Pons (tissue), 1 donor: ENCODE data around the gene RPL31.
A peak's percentile ranks its signal among the peaks of the same experiment; 100 is the strongest.
"Not testable (repeated sequence)": the region's sequence is repeated elsewhere in the genome, so short reads cannot be mapped to it uniquely, and the experiment has no call there.

Experiments used
- DNase-seq: peaks from one replicate; pipeline ENCODE4 v3.0.0-alpha.2; 2016; ENCODE audit warnings: low spot score

RPL31 gene

DNA sequence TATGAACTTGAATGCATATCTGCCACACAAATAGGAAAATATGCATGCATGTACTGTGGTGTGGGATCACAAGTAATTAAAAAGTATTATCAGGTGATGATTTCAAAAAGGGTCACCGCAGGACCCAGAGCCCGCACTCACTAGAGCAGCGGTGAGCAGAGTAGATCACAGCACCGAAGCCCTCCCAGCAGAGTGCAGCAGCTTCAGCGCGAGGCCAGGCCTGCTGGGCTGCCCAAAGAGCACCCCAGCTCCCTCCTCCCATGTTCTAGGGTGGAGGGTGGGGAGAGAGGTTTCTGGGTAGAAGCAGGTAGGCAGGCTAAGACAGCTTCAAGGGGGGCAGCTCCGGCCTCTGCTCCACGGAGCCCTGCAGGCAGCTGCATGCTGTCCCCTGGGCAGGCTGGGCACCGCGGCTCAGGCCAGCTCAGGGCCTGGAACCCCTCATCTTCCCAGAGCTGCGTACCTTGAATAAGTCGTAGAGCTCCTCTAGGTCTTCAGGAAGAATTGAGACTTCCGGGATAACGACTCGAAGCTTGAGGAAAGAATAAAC lies 24.9 kb downstream of the RPL31 start:
- no peak for DNase-seq

GRCh38 chr2:101027852-101028251 lies 25.8 kb downstream of the RPL31 start:
- no peak for DNase-seq

DNA sequence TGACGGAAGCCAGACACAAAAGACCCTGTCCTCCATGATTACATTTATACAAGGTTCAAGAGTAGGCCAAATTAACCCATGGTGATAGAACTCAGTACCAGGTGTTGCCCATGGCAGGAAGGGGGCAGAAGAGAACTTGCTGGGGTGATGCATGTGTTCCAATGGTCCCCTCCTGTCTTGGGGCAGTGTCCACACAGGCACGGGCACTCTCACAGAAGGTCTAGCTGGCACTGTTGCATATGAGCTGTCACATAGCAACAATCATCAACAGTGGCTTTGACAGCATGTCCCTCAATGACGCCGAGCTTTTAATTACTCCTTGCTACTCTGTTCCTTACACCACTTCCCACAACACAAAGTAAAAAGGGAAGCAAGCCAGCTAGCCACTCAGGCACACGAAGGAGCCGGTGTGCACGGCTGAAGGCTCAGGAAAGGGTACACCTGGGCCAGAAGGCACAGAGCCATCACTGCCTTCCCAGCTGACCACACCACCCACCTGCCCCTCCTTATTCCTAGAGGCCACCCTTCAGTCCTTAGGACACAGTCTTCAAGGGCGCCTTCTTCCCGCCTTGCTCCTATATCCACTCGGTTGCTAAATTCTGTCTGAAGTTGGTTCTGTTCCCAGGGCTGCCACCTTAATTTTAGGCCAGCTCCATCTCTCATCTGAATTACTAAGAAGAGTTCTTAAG lies 28.9 kb downstream of the RPL31 start:
- no peak for DNase-seq

DNA sequence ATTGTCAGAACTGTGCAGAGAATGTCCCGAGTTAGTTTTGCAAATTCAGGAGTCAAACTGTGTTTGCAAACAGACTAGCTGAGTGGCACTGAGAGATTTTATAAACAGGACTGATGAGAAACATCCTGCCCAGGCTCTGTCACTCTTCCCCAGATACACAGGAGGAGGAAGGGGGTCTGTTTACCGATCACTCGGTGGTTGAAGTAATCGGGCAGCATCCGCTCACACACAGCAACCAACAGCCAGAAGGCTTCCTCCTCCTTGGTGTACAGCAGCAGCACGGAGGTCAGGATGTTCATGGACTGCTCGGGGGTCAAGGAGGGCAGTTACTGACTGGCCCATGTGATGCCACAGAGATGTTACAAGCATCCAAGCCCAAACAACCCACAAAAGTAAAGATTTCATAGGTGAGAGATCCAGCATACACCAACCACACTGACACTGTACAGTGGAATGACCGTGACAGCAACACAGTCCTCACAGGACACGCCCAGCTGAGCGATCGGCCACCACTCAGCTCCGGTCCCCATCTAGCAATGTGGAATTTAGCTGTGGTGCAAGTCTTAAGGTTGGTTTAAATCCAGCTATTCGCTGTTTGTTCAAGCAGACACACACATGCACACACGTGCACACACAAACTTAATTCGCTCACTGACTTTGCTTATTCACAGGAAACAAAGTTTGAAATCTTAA lies 30.1 kb downstream of the RPL31 start:
- DNase-seq, result no peak

DNA sequence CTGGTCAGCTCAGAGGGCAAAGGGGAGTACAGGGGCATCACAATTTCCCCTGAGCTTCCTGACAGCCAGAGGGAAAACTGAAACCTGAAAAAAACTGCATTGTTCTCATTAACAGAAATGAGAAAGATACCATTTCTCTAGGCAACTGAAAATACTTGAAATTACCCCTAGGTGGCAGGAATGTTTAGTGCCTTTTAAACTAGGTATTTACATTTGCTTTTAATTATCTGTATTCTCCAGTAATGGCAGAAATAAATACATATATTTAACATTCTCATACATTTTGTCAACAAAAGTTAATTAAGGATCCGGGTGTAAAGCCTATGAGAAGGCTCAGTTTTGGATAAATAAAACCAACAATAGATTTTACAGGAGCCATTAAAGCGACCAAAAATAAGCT lies 34.5 kb downstream of the RPL31 start:
- DNase-seq, result no peak

DNA sequence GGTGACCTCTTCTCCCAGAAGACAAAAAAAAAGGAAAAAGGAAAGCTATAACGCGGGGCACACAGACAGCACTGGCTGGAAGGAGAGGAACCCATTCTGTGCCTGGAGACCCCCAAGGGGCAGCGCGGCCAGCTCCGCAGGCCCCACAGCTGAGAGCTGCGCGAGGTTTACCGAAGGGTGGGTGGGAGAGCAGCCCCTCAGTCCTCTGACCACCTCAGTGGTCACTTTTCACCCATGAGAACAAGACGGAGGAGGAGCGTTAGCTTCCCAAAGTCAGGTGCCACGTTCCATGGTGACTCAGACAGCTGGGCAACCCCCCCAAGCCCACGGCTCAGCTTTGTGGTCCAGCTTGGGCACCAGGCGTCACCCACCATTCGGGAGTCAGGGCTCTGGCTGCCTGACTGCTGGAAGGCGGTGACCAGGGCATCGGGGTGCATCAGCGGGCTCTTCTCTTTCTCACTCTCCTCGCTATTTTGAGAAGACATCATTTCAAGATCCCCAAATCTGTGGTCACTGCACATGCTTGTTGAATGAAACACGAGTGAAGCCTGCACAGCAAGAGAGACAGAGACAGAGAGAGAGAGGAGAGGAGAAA lies 35.2 kb downstream of the RPL31 start:
- no peak for DNase-seq

- DNase-seq, result no peak
Observed at GRCh38 chr2:101038455-101039255, 36.6 kb downstream of the RPL31 start.

- no peak for DNase-seq
Observed at GRCh38 chr2:101040072-101040471, 38.0 kb downstream of the RPL31 start.

GRCh38 chr2:101040761-101041160 lies 38.7 kb downstream of the RPL31 start:
- DNase-seq, result no peak

DNA sequence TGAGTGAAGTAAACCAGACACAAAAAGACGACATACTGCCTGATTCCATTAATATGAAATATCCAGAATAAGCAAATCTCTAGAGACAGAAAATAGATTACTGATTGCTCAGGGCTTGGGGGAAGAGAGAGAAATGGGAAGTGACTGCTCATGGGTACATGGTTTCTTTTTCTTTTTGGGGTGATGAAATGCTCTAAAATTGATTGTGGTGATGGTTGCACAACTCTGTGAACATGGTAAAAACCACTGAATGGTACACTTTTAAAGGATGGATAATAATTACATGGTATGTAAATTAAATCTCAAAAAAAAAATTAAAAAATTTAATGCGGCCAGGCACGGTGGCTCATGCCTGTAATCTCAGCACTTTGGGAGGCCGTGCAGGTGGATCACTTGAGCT lies 39.3 kb downstream of the RPL31 start:
- peak; percentile 28 for DNase-seq

GRCh38 chr2:101045330-101045729 lies 43.2 kb downstream of the RPL31 start:
- DNase-seq, result no peak

DNA sequence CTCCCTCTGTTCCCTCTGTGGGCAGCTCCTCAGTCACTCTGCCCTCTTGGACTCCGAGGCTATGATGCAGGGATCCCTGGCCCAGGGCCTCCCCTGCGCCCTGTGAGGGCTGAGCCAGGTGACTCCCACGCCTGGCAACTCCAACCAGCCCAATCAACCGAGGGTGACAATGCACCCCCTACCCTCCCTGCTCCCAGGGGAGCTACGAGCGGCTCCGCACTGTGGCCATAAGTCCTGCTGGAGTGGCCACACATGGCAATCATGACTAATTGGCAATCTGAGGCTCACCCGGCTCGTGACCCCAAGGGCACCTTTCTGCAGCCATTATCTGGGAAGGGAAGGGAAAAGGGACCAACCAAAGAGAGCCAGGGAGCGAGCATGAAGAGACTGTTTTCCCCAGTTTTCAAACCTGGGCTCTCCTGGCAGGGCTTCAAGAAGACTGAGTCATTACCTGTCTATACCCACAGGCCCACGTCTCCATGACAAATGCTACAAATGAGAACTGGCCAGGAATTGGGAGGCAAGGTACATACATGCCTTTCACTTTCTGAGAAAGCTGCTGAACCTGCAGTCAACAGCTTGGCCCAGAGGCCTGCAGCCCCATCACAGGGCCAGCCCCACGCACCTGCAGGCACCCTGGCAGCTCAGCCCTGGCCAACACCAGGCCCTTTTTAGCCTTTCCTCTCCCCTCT lies 45.1 kb downstream of the RPL31 start:
- no peak for DNase-seq

DNA sequence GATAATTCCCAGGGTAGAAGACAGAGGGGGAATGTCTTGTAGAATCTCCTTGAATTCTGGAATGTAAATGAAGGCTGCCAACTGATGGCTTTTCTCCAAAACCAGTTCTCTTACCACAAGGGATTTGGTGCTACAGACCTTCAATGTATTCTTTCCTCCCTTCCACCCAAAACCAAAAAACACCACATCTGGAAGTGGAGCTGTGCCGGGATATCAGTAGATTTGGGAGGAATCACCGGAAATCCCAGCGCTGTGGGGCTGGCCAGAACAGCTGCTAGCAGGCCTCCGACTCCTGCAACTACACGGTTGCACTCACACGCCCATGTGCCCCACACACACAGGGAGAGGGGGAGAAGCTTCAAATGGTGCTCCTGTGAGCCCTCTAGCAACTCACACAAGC lies 45.7 kb downstream of the RPL31 start:
- DNase-seq, result no peak

DNA sequence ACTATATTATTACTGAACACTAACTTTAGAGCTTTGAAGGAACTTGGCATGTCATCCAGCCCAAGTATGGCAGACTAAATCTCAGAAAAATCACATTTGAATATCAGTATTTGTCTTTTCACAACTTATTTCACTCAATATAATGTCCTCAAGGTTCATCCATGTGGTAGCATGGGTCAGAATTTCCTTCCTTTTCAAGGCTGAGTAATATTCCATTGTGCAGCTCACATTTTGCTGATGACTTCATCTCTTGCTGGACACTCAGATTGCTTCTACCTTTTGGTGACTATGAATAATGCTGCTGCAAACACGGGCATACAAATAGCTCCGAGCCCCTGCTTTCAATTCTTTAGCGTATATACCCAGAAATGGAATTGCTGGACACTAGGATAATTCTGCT lies 46.7 kb downstream of the RPL31 start:
- DNase-seq, result no peak

- not testable (repeated sequence) for DNase-seq
Observed at GRCh38 chr2:101050886-101051285, 48.8 kb downstream of the RPL31 start.

DNA sequence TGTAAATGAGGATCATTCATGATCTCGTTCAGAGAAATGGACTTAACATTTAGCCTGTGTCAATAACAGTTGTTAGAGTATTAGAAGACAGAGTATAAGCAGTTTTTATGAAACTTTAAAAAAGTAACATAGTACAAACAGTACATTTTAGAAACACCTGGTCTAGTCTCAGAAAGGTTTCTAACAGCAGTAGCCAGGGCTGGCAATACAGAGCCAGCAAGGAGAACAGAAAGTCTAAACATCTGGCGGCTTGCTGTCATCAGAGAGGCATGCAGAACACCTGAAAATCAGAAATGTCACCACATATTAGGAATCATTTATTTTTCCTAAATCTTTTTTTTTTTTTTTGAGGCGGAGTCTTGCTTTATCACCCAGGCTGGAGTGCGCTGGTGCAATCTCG lies 50.1 kb downstream of the RPL31 start:
- no peak for DNase-seq

DNA sequence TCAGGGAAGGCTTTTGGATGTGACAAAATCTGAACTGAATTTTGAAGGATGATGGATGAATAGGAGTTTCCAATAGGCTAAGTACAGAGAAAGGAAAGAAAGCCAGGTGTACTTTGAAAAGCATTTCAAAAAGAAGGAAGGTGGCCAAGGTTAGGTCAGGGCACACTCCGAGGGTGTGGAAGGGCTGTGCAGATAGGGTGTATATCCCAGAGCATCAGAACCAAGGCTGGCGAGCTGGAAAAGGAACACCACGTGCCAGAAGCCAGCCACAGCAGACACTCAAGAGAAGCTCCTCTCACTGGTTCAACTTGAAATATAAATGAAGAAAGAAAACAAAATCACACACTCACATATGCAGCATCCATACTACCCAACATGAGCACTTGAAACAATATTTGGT lies 51.0 kb downstream of the RPL31 start:
- no peak for DNase-seq
